K562 (cell line): ENCODE results near the gene POLD4. TPM values are rescaled to one million over a fixed set of nuclear protein-coding genes. Genes with fewer than 3 reads are reported as not detected.

Source experiments
- DEAF1 ChIP-seq: fragments of 450-650 bp; formaldehyde crosslinking; IDR thresholded peaks from 2 replicates; pipeline ENCODE4 v1.4.0; 2020; ENCODE audit warnings: mild to moderate bottlenecking, moderate library complexity
- NFIX ChIP-seq: fragments of 250-450 bp; sonication (Bioruptor Pico); IDR thresholded peaks from 2 replicates; pipeline ENCODE4 v1.4.0; 2020; ENCODE audit warnings: low read depth, mild to moderate bottlenecking, moderate library complexity
- YBX1 ChIP-seq: fragments of 450-650 bp; IDR thresholded peaks from 2 replicates; pipeline ENCODE4 v1.7.1; 2016; ENCODE audit warnings: mild to moderate bottlenecking
- ZNF407 ChIP-seq: fragments of 450-650 bp; IDR thresholded peaks from 2 replicates; pipeline ENCODE4 v1.6.1; 2016; ENCODE audit warnings: low read depth
- ZNF609 ChIP-seq: sonication (generic); formaldehyde crosslinking; IDR thresholded peaks from 2 replicates; pipeline ENCODE4 v1.8.1; 2023; ENCODE audit warnings: missing genetic modification reagents, mild to moderate bottlenecking, borderline replicate concordance
- polyA plus RNA-seq, 8 experiments: library from polyadenylated mRNA; depleted of rRNA in 4 of 8; stranded (reverse) in 5 of 8; unstranded in 3 of 8; fragments of >200 nt; fragmentation: Nextera tagmentation in 2 of 8; fragmentation: Illumina TruSeq in 1 of 8; extraction: Ambion mirVana in 2 of 8; extraction: Trizol in 1 of 8; gene quantifications; 2 replicates each; pipeline versions ENCODE4 v1.2.1 to v1.2.3, GENCODE V29; 2011 to 2014; ENCODE audit warnings: inconsistent platforms in 1 of 8, missing spikeins in 1 of 8
- total RNA-seq, 7 experiments: library from RNA; depleted of rRNA in 6 of 7; stranded (reverse); fragments of >200 nt in 6 of 7; fragmentation: Illumina TruSeq in 2 of 7; extraction: Trizol in 2 of 7; gene quantifications; 2 replicates each; pipeline versions ENCODE4 v1.2.1 to v1.2.3, GENCODE V29; 2011 to 2021; ENCODE audit warnings: low replicate concordance in 1 of 7

POLD4 gene
- total and polyA plus RNA-seq, 9 of the 15 experiments (the other 6 are each of a cell fraction or from before 2014, with no cell fraction given), result 5.8 to 64.5 (median 18.3) TPM

GRCh38 chr11:67382276-67383136 is 29.2 kb upstream of the POLD4 start (continued):
- peak; percentile 97 for TF ChIP-seq DEAF1 (CRISPR knock-in tag)
- TF ChIP-seq NFIX (CRISPR knock-in tag), result no peak
- TF ChIP-seq ZNF609 (CRISPR knock-in tag), result no peak
- no peak for TF ChIP-seq ZNF407
- no peak for TF ChIP-seq YBX1
